Measurements from ENCODE around the gene NCOR1.
"Not testable (repeated sequence)": the region's sequence is repeated elsewhere in the genome, so short reads cannot be mapped to it uniquely, and the experiment has no call there.

Gene NCOR1

GRCh38 chr17:16123531-16123930 is 91.8 kb downstream of the NCOR1 start:
- Mint-ChIP-seq H3K27me3 (no peaks in the 10 kb centered on the region), H3K36me3 (ENCODE audit: insufficient read depth) (peaks cover 41% of the 10 kb centered on the region), H3K27ac (ENCODE audit: low read depth) (peak overlapping the region; percentile 3), H3K4me1 (peaks cover 25% of the 10 kb centered on the region), H3K4me3 (no peak overlapping the region), H3K9me3 (no peaks in the 10 kb centered on the region)
- DNase-seq (ENCODE audit: low spot score in 2 of 2) (no peak), ATAC-seq (replicated peaks; ENCODE audit: extremely low read depth, poor library complexity, severe bottlenecking) (no peak)

GRCh38 chr17:16122697-16123434 is 92.5 kb downstream of the NCOR1 start:
- Mint-ChIP-seq H3K36me3 (ENCODE audit: insufficient read depth) (peaks cover 40% of the 10 kb centered on the region), H3K4me3 (no peak overlapping the region), H3K9me3 (no peaks in the 10 kb centered on the region), H3K27ac (ENCODE audit: low read depth) (peak overlapping the region; percentile 3), H3K27me3 (no peaks in the 10 kb centered on the region), H3K4me1 (peaks cover 20% of the 10 kb centered on the region)
- DNase-seq (ENCODE audit: low spot score in 2 of 2) (no peak), ATAC-seq (replicated peaks; ENCODE audit: extremely low read depth, poor library complexity, severe bottlenecking) (no peak)

GRCh38 chr17:16121915-16122314 is 93.4 kb downstream of the NCOR1 start:
- H3K27me3 Mint-ChIP-seq = no peaks in the 10 kb centered on the region
- no peak overlapping the region for H3K4me3 Mint-ChIP-seq
- H3K4me1 Mint-ChIP-seq = peaks cover 19% of the 10 kb centered on the region
- ATAC-seq (replicated peaks; ENCODE audit: extremely low read depth, poor library complexity, severe bottlenecking) (no peak), DNase-seq (ENCODE audit: low spot score in 2 of 2) (no peak)
- peaks cover 48% of the 10 kb centered on the region for H3K36me3 Mint-ChIP-seq (ENCODE audit: insufficient read depth)
- no peaks in the 10 kb centered on the region for H3K9me3 Mint-ChIP-seq
- H3K27ac Mint-ChIP-seq (ENCODE audit: low read depth) = no peak overlapping the region

- no peak for DNase-seq (ENCODE audit: low spot score in 2 of 2)
- peaks cover 54% of the 10 kb centered on the region for H3K36me3 Mint-ChIP-seq (ENCODE audit: insufficient read depth)
- H3K4me1 Mint-ChIP-seq = peaks cover 19% of the 10 kb centered on the region
- H3K27me3 Mint-ChIP-seq = no peaks in the 10 kb centered on the region
- no peaks in the 10 kb centered on the region for H3K9me3 Mint-ChIP-seq
- H3K27ac Mint-ChIP-seq (ENCODE audit: low read depth) = no peak overlapping the region
- no peak for ATAC-seq (replicated peaks; ENCODE audit: extremely low read depth, poor library complexity, severe bottlenecking)
- no peak overlapping the region for H3K4me3 Mint-ChIP-seq
Observed at GRCh38 chr17:16120937-16121336, 94.4 kb downstream of the NCOR1 start.

- Mint-ChIP-seq H3K27me3 (no peaks in the 10 kb centered on the region), H3K36me3 (ENCODE audit: insufficient read depth) (peaks cover 64% of the 10 kb centered on the region)
Observed at GRCh38 chr17:16117149-16117548, 98.2 kb downstream of the NCOR1 start.

GRCh38 chr17:16115077-16115698 is 100.1 kb downstream of the NCOR1 start:
- H3K4me1 Mint-ChIP-seq = peaks cover 15% of the 10 kb centered on the region
- H3K27me3 Mint-ChIP-seq; H3K27ac Mint-ChIP-seq (ENCODE audit: low read depth); ATAC-seq (replicated peaks; ENCODE audit: extremely low read depth, poor library complexity, severe bottlenecking); H3K9me3 Mint-ChIP-seq; DNase-seq (ENCODE audit: low spot score in 2 of 2); H3K4me3 Mint-ChIP-seq: not testable (repeated sequence)
- H3K36me3 Mint-ChIP-seq (ENCODE audit: insufficient read depth) = peaks cover 57% of the 10 kb centered on the region

More at GRCh38 chr17:16117149-16117548, 98.2 kb downstream of the NCOR1 start:
- ATAC-seq (replicated peaks; ENCODE audit: extremely low read depth, poor library complexity, severe bottlenecking) = no peak
- peaks cover 18% of the 10 kb centered on the region for H3K4me1 Mint-ChIP-seq
- DNase-seq (ENCODE audit: low spot score in 2 of 2) = no peak
- H3K27ac Mint-ChIP-seq (ENCODE audit: low read depth) = no peak overlapping the region
- no peak overlapping the region for H3K4me3 Mint-ChIP-seq
- peaks cover 8% of the 10 kb centered on the region for H3K9me3 Mint-ChIP-seq

GRCh38 chr17:16108871-16109270 is 106.5 kb downstream of the NCOR1 start:
- H3K9me3 Mint-ChIP-seq = no peaks in the 10 kb centered on the region
- peaks cover 42% of the 10 kb centered on the region for H3K36me3 Mint-ChIP-seq (ENCODE audit: insufficient read depth)
- no peak for ATAC-seq (replicated peaks; ENCODE audit: extremely low read depth, poor library complexity, severe bottlenecking)
- no peak overlapping the region for H3K27ac Mint-ChIP-seq (ENCODE audit: low read depth)
- no peaks in the 10 kb centered on the region for H3K27me3 Mint-ChIP-seq
- H3K4me1 Mint-ChIP-seq = peaks cover 11% of the 10 kb centered on the region
- no peak overlapping the region for H3K4me3 Mint-ChIP-seq
- no peak for DNase-seq (ENCODE audit: low spot score in 2 of 2)

- H3K27me3 Mint-ChIP-seq = no peaks in the 10 kb centered on the region
- ATAC-seq (replicated peaks; ENCODE audit: extremely low read depth, poor library complexity, severe bottlenecking) (no peak), DNase-seq (ENCODE audit: low spot score in 2 of 2) (no peak)
- H3K27ac Mint-ChIP-seq (ENCODE audit: low read depth) = no peak overlapping the region
- H3K36me3 Mint-ChIP-seq (ENCODE audit: insufficient read depth) = peaks cover 42% of the 10 kb centered on the region
- peaks cover 13% of the 10 kb centered on the region for H3K4me1 Mint-ChIP-seq
- no peak overlapping the region for H3K4me3 Mint-ChIP-seq
- H3K9me3 Mint-ChIP-seq = no peaks in the 10 kb centered on the region
Observed at GRCh38 chr17:16108386-16108785, 106.9 kb downstream of the NCOR1 start.

- H3K27me3 Mint-ChIP-seq = no peaks in the 10 kb centered on the region
- no peak for DNase-seq (ENCODE audit: low spot score in 2 of 2)
- H3K4me1 Mint-ChIP-seq = peaks cover 16% of the 10 kb centered on the region
- H3K27ac Mint-ChIP-seq (ENCODE audit: low read depth) = no peak overlapping the region
- H3K4me3 Mint-ChIP-seq = no peak overlapping the region
- H3K9me3 Mint-ChIP-seq = no peaks in the 10 kb centered on the region
- no peak for ATAC-seq (replicated peaks; ENCODE audit: extremely low read depth, poor library complexity, severe bottlenecking)
- H3K36me3 Mint-ChIP-seq (ENCODE audit: insufficient read depth) = peaks cover 43% of the 10 kb centered on the region
Observed at GRCh38 chr17:16107165-16107770, 108.1 kb downstream of the NCOR1 start.

GRCh38 chr17:16106161-16106891 is 109.0 kb downstream of the NCOR1 start:
- Mint-ChIP-seq H3K27me3 (no peaks in the 10 kb centered on the region), H3K27ac (ENCODE audit: low read depth) (no peak overlapping the region), H3K4me3 (no peak overlapping the region), H3K9me3 (no peaks in the 10 kb centered on the region), H3K4me1 (peaks cover 18% of the 10 kb centered on the region), H3K36me3 (ENCODE audit: insufficient read depth) (peaks cover 48% of the 10 kb centered on the region)
- ATAC-seq (replicated peaks; ENCODE audit: extremely low read depth, poor library complexity, severe bottlenecking) (no peak), DNase-seq (ENCODE audit: low spot score in 2 of 2) (no peak)

GRCh38 chr17:16104189-16104588 is 111.1 kb downstream of the NCOR1 start:
- no peaks in the 10 kb centered on the region for H3K27me3 Mint-ChIP-seq
- peaks cover 23% of the 10 kb centered on the region for H3K4me1 Mint-ChIP-seq
- H3K27ac Mint-ChIP-seq (ENCODE audit: low read depth) = no peak overlapping the region
- no peak for ATAC-seq (replicated peaks; ENCODE audit: extremely low read depth, poor library complexity, severe bottlenecking)
- no peak overlapping the region for H3K4me3 Mint-ChIP-seq
- no peak for DNase-seq (ENCODE audit: low spot score in 2 of 2)
- H3K36me3 Mint-ChIP-seq (ENCODE audit: insufficient read depth) = peaks cover 50% of the 10 kb centered on the region
- H3K9me3 Mint-ChIP-seq = no peaks in the 10 kb centered on the region

GRCh38 chr17:16101440-16101839 is 113.9 kb downstream of the NCOR1 start:
- no peak overlapping the region for H3K4me3 Mint-ChIP-seq
- H3K4me1 Mint-ChIP-seq = peaks cover 18% of the 10 kb centered on the region
- DNase-seq (ENCODE audit: low spot score in 2 of 2) (no peak), ATAC-seq (replicated peaks; ENCODE audit: extremely low read depth, poor library complexity, severe bottlenecking) (no peak)
- no peaks in the 10 kb centered on the region for H3K27me3 Mint-ChIP-seq
- peak overlapping the region; percentile 14 for H3K27ac Mint-ChIP-seq (ENCODE audit: low read depth)
- no peaks in the 10 kb centered on the region for H3K9me3 Mint-ChIP-seq
- peaks cover 51% of the 10 kb centered on the region for H3K36me3 Mint-ChIP-seq (ENCODE audit: insufficient read depth)
